Mammary microvascular endothelial cell (primary cell): ENCODE results near the gene LRRIQ3. TPM values are rescaled to one million over a fixed set of nuclear protein-coding genes. Genes with fewer than 3 reads are reported as not detected.

Experiments
- total RNA-seq: library from RNA; depleted of rRNA; stranded (reverse); fragments of >200 nt; gene quantifications from 2 replicates; pipeline ENCODE4 v1.2.3, GENCODE V29; 2015

The LRRIQ3 gene
- total RNA-seq: 0.27 and 0.34 TPM in 2 replicates

GRCh38 chr1:74197657-74198552 lies at the start of gene LRRIQ3, which contains the start of gene FPGT:
TSS of gene LRRIQ3 (minus strand) at chr1:74198176. CDS start at chr1:74183684, 14,492 bp downstream.
TSS of gene FPGT (plus strand) at chr1:74198242. CDS start at chr1:74198279, 37 bp downstream.

GRCh38 chr1:74235153-74235552 lies 37.2 kb upstream of the LRRIQ3 start, which contains the start of gene TNNI3K:
TSS of gene TNNI3K (plus strand) at chr1:74235387. CDS start at chr1:74235452, 65 bp downstream.

Other genes with a start within 250 kb of the LRRIQ3 start
- 7.2 and 9.9 TPM in 2 replicates for gene FPGT, start 66 bp upstream of the LRRIQ3 start, total RNA-seq
- not detected in 2 replicates for gene TNNI3K, start 37.2 kb upstream of the LRRIQ3 start, total RNA-seq